Sigmoid colon (tissue), 4 donors: ENCODE data around the gene BRSK2.

Experiments
- CTCF ChIP-seq, 4 experiments: fragments of 450-650 bp in 3 of 4; fragments of 200-600 bp in 1 of 4; IDR thresholded peaks; one replicate each; pipeline ENCODE4 v1.5.1; 2016 to 2019; ENCODE audit warnings: antibody characterized with exemption in 4 of 4, mild to moderate bottlenecking in 3 of 4, moderate library complexity in 2 of 4
- EP300 ChIP-seq, 4 donors: sonication (generic); formaldehyde crosslinking; IDR thresholded peaks; one replicate each; pipeline ENCODE4 v1.6.1; 2017; ENCODE audit warnings: antibody characterized with exemption in 4 of 4
- POLR2A ChIP-seq, 2 donors: fragments of 450-650 bp; IDR thresholded peaks; one replicate each; pipeline ENCODE4 v1.6.1; 2016; ENCODE audit warnings: antibody characterized with exemption in 2 of 2, mild to moderate bottlenecking in 2 of 2, moderate library complexity in 2 of 2
- POLR2AphosphoS5 ChIP-seq, 4 donors: sonication (generic); formaldehyde crosslinking; IDR thresholded peaks; one replicate each; pipeline ENCODE4 v1.6.1; 2017; ENCODE audit warnings: antibody characterized with exemption in 4 of 4

GRCh38 chr11:1502168-1502953 is 112.6 kb downstream of the BRSK2 start:
- TF ChIP-seq CTCF (IDR thresholded peaks at IDR 0.05) (no peak), EP300 (IDR thresholded peaks at IDR 0.05) (no peak), POLR2AphosphoS5 (IDR thresholded peaks at IDR 0.05) (no peak), POLR2A (IDR thresholded peaks at IDR 0.05) (no peak)
